Activated T-cell treated with anti-CD3 and anti-CD28 coated beads, Interleukin-2, amount 50 U/mL, for 1 hour (primary cell): ENCODE results near the gene LRP3.
A peak's percentile ranks its signal among the peaks of the same experiment; 100 is the strongest.

Source experiments
- DNase-seq: peaks from one replicate; pipeline ENCODE4 v3.0.0-alpha.2; 2020

LRP3 gene

GRCh38 chr19:33241091-33241529 is 47.0 kb downstream of the LRP3 start:
- no peak for DNase-seq

DNA sequence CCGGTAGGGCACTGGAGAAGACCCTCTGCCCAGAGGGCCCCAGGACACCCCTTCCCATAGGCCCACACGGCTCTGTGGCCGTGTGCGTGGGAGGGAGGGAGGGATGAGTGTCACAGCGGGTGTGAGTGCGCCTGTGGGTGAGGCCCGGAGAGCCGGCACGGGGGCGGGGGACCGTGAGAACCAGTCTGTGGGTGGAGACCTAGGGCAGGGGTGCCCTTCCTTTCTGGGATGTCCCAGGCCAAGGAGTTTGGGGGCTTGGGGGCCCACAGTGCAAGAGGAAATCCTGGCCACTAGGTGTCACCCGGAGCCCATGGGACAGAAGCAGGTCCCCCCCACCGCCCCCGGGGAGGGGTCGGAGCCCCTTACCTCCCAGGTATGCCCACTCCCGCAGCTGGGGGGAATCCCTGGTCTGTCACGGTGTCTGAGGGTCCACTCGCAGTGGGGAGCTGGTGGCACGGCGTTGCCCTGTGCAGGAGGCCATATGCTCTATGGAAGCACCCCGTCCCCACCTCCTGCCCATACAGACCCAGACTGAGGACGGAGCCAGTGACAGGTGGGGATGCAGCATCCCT is 47.5 kb downstream of the LRP3 start:
- DNase-seq = peak; percentile 35

- DNase-seq = no peak
Measured at GRCh38 chr19:33242131-33242530, 48.0 kb downstream of the LRP3 start.

DNA sequence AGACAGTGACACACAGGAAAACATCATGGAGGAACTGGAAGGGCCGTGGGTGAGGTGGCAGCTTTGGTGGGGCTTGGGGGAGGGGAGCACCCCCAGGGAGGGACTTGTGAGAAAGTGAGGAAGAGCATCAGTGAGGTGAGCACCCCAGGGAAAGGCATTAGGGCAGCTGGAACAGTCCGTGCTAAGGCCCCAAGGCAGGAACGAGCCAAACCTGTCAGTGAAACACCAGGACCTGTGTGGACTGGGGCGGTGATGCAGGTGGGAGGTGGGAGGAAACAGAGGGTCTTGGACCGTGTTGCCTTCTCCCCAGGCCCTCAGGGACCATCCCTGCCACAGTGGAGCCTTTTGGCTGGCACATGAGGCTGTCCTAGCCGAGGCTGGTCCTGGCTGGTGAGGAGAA is 48.8 kb downstream of the LRP3 start:
- no peak for DNase-seq

DNA sequence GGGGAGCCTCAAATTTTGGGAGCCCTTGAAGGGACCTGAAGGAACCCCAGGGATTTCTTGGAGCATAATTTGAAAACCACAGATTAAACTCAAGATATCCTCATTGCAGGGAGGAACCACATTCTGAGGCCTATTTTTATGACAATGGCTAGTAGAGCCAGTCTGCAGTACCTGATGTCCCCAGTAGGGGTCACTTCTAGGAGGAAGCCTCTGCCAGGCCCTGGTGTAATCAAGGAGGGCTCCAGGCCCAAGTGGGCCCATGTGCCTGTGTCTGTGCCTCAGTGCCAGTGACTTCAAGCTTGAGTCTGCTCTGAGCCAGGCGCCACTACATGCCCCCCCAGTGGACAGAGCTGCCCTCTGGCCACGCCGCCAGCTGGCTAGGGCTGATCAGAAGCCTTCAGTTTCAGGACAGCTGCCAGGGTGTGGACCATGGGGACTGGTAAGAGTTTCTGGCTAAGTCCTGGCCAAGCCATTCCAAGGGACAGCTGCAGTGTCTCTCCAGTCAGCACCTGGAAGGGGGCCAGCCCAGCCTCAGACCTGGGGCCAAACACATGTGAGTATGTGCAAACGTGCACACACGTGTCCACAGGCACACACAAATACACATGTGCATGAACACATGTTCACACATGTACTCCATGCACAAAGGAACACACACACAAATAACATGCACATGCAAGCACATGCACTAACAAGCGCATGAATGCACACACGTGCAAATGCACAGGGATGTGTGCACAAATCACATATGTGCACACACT is 52.0 kb downstream of the LRP3 start:
- no peak for DNase-seq

DNA sequence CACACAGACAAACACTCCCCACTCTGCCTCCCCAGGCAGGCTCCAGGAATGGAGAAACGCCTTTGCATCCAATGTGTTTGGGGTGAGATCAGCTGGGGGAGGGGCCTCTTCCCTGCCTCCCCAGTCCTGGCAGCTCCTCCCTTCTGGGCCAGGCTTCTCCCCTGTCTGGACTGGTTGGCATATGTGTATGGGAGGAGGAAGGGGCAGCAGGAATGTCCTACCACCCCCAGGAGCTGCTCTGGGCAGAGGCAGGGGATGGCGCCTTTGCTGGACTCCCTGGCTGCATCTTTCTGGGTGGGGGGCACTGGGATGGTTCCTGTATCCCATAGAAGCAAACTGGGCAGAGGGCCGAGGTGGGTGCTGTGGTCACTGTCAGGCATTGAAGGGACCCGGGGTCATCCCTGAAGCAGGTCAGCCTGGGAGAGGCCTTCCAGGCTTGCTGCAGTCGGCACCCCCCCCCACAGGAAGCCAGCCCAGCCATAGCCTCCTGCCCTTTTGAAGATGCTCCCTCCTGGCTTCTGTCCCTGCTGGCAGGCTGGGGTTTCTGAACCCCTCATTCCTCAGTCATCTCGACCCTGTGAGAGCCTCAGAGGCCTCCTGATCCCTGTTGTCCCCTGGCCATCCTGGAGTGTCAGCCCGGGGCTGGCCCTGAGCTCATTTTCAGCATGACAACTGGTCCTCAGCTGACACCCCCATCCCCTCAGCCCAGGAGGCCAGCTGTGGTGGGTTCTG is 52.7 kb downstream of the LRP3 start:
- DNase-seq = no peak

DNA sequence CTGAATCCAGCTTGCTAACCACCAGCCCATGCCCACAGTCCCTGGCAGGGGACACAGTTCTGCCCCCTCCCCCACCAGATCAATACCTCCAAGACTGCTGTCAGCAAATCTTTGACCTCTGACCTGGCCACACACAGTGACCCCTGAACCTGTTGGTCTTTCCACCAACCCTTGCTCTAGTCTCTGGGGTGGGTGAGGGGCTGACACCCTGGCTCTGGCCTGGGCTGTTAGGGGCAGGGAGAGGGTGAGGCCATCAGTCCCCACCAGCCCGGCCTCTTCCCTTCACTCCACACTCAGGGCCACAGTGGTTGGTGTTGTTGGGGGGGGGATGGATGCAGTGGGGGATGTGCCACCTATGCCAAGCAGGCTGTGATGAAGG is 53.3 kb downstream of the LRP3 start:
- DNase-seq = no peak

DNA sequence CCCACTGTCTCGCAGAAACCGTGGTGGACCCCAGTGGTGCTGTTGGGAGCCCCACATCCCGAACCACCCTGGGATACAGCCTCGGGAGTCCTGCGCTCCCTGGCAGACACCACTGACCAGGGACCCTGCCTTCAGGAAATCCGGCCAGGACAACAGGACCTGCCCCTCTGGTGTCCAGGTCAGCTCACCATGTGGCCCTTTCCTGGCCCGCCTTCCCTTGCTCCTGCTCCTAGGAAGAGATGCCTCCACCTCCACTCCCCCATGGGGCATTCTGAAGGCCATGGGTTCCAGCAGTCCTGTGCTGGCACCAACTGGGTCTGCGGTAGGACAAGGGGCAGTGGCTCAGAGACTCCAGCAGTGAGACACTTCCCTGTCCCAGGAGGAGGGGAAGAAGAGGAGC is 54.0 kb downstream of the LRP3 start:
- DNase-seq = no peak

DNA sequence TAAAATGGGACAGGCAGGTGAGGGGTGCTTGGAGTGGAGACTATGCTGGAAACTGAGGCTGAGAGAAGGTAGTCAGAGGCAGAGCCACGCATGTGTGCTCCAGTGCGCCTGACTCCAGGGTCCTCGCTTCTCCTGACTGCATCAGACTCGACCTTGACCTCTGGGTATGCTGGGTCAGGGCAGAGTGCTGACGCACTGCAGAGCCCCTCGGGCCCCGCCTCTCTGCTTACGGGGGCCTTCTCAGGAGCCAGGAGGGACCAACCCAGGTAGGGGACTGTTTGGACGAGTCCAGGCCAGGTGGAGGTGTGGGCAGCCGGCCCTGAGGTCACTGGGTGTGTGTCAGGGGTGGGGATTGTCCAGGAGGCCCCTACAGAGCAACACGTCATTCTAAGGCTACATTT is 54.4 kb downstream of the LRP3 start:
- DNase-seq = no peak

- DNase-seq = no peak
Measured at GRCh38 chr19:33248954-33249613, 55.0 kb downstream of the LRP3 start.

DNA sequence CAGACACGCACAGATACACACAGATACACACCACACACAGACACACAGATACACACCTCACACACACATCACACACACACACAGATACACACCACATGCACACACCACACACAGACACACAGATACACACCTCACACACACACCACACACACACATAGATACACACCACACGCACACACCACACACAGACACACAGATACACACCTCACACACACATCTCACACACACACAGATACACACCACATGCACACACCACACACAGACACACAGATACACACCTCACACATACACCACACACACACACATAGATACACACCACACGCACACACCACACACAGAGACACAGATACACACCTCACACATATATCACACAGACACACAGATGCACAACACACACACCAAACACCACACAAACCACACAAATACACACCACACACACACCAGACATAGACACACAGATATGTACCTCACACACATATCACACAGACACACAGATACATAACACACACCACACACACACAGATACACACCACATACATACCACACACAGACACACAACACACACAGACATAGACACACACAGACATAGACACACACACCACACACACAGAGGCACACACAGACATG is 55.7 kb downstream of the LRP3 start:
- DNase-seq = no peak

DNA sequence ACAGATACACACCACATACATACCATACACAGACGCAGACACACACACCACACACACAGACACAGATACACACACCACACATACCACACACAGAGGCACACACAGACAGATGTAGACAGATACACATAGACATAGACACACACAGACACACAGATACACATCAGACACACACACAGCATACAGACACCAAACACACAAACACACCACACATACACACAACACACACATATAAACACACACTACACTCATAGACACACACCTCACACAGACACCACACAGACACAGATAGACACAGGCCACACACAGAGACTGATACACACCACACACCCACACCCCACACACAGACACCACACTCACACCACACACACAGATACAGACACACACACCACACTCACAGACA is 56.4 kb downstream of the LRP3 start:
- DNase-seq = no peak

DNA sequence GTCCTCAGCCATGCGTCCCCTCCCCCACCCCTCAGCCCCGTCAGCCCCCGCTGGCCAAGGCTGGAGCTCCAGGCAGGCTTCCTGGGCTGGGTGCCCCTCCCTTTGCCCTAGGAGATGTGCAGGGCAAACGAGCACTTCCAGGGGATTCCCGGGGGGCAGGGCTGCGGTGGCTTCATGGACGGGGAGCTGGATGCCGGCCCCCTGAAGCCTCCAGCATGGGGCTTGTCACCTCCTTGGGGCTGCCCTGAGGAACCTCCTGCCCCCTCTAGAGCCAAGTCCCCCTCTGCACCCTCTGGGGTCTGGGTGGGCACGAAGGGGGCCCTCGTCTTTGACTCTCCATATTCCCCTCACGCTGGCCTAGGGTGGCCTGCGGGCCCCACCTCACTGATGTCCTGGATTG is 56.9 kb downstream of the LRP3 start:
- no peak for DNase-seq

GRCh38 chr19:33251526-33252090 is 57.5 kb downstream of the LRP3 start:
- DNase-seq = no peak

DNA sequence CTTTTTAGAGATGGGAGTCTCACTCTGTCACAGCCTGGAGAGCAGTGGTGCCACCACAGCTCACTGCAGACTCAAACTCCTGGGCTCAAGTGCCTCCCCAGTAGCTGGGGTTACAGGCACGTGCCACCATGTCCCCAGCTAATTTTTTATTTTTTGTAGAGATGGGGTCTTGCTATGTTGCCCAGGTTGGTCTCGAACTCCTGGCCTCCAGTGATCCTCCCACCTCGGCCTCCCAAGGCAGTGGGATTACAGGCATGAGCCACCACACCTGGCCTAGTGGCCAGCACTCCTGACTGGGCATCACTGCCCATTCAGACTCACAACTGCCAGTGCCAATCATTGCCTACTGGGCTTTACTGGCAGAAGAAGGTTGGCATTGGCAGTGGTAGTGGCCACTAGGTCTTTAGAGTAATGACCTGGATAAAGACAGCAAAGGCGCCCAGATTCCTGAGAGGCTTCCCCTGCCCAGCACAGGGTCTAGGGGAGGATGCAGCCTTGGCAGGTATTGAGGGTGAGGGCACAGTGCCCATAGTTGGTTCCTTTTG is 58.4 kb downstream of the LRP3 start:
- no peak for DNase-seq

GRCh38 chr19:33252971-33253370 is 58.8 kb downstream of the LRP3 start:
- no peak for DNase-seq

DNA sequence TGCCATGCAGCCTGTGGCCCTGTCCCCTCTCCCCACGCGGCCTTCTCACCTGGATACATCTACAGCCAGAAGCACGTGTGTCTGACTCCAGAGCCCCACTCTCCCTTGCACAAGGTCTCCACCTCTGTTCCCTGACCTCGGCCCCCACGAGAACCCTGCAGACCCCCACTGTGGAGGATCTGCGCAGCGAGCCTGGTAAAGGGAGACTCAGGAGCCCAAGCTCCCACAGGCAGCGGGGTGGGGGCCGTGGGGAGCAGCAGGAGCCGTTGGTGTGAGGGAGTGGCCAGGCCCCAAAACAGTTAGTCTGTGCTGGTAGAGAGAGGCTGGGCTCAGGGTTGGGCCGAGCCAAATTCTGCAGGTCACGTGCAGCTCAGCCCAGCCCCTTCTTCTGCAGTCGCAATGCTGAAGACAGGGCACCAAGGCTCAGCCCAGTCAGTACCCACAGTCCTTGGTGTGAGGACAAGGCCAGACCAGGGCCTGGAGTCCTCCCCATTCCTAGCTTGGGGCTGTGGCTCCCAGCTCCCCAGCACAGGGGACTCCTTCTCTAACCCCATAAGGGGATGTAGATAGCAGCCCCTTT is 60.2 kb downstream of the LRP3 start:
- no peak for DNase-seq

- no peak for DNase-seq
Measured at GRCh38 chr19:33255781-33256180, 61.7 kb downstream of the LRP3 start.

- DNase-seq = no peak
Measured at GRCh38 chr19:33256261-33256660, 62.1 kb downstream of the LRP3 start.

DNA sequence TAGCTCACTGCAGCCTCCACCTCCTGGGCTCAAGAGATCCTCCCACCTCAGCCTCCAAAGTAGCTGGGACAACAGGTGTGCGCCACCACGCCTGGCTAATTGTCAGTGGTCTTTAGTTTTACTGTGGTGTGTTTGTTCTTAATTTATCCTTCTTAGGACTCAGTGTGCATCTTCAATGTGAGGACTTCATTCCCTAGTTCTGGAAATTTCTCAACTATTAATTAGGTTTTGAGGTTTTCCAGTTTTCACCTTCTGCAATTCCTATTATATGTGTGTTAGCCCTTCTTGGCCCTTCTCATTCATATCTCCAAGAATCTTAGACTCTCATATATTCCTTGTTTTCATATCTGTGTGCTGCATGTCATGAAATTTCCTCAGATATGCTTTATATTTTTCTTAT is 63.7 kb downstream of the LRP3 start:
- no peak for DNase-seq
